LNCAP (cell line): Measurements from ENCODE around the gene FLT3LG.

ENCODE experiments used
- CTCF ChIP-seq: fragments of 450-650 bp; IDR thresholded peaks from 2 replicates; pipeline ENCODE4 v1.5.1; 2017; ENCODE audit warnings: mild to moderate bottlenecking

The FLT3LG gene

GRCh38 chr19:49487277-49488045 lies 13.4 kb downstream of the FLT3LG start, which contains the start of gene RPL13A:
RPL13A (plus strand) TSS chr19:49487608; CDS start chr19:49487630, 22 bp downstream.
- TF ChIP-seq CTCF = no peak

- no peak for TF ChIP-seq CTCF
Observed at GRCh38 chr19:49488046-49488862, 14.2 kb downstream of the FLT3LG start.

- TF ChIP-seq CTCF = no peak
Observed at GRCh38 chr19:49488863-49489537, 15.0 kb downstream of the FLT3LG start.

DNA sequence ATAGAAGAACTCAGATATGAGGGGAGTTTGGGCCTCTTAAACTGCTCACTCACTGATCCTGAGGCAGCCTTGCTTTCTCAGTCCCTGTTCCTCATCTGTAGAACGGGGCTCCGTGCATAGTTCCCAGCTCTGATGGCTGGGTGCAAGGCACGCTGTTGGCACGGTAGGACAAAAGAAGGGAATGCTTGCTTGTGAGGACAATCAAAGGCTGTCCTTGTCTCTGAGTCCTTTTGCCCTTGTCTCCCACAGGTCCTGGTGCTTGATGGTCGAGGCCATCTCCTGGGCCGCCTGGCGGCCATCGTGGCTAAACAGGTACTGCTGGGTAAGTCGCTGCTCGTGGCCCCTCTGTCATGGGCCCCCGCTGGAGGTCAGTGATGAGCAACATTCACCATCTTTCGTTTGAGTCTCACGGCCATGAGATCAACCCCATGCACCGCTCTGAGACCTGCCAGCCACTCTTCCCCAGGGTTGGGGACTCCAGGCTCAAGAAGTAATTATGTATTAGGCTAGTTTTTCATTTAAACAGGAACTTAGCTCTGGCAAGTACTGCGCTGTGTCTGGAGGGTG lies 15.7 kb downstream of the FLT3LG start:
- TF ChIP-seq CTCF = peak; percentile 63

- no peak for TF ChIP-seq CTCF
Observed at GRCh38 chr19:49490287-49491029, 16.4 kb downstream of the FLT3LG start.

- no peak for TF ChIP-seq CTCF
Observed at GRCh38 chr19:49491030-49491803, 17.2 kb downstream of the FLT3LG start.
